Subcutaneous abdominal adipose tissue (tissue), 5 donors: ENCODE results near the gene IL6R.
"Not testable (repeated sequence)": the region's sequence is repeated elsewhere in the genome, so short reads cannot be mapped to it uniquely, and the experiment has no call there.

ENCODE experiments used
- H3K27ac ChIP-seq: one replicate; pipeline ENCODE4 v1.7.0; 2013; ENCODE audit warnings: low read depth, mild to moderate bottlenecking, inconsistent platforms, low read length, moderate library complexity
- H3K27me3 ChIP-seq, 5 donors: one replicate each; pipeline ENCODE4 v1.7.0; 2013; ENCODE audit warnings: low read length in 5 of 5, inconsistent platforms in 1 of 5; ENCODE audit not compliant: control insufficient read depth in 5 of 5, insufficient read depth in 4 of 5
- H3K36me3 ChIP-seq, 5 donors: one replicate each; pipeline ENCODE4 v1.7.0; 2013; ENCODE audit warnings: low read length in 5 of 5; ENCODE audit not compliant: control insufficient read depth in 5 of 5, insufficient read depth in 5 of 5
- H3K4me1 ChIP-seq, 5 donors: one replicate each; pipeline ENCODE4 v1.7.0; 2013; ENCODE audit warnings: low read length in 5 of 5, mild to moderate bottlenecking in 3 of 5, moderate library complexity in 1 of 5; ENCODE audit not compliant: control insufficient read depth in 5 of 5, insufficient read depth in 5 of 5
- H3K4me3 ChIP-seq, 5 donors: one replicate each; pipeline ENCODE4 v1.7.0; 2013; ENCODE audit warnings: low read length in 5 of 5, low read depth in 1 of 5
- H3K9ac ChIP-seq, 5 donors: one replicate each; pipeline ENCODE4 v1.7.0; 2013; ENCODE audit warnings: low read length in 5 of 5, mild to moderate bottlenecking in 4 of 5, moderate library complexity in 3 of 5
- H3K9me3 ChIP-seq, 5 donors: one replicate each; pipeline ENCODE4 v1.7.0; 2013; ENCODE audit warnings: low read length in 5 of 5; ENCODE audit not compliant: control insufficient read depth in 5 of 5
- donor health status: healthy.
- donor health status: healthy.
- donor health status: healthy.
- donor health status: healthy.
- donor health status: healthy.

The IL6R gene

GRCh38 chr1:154486756-154487155 lies 81.6 kb downstream of the IL6R start:
- H3K27me3 ChIP-seq, H3K9me3 ChIP-seq, H3K4me3 ChIP-seq, H3K9ac ChIP-seq: not testable (repeated sequence)
- Histone ChIP-seq H3K36me3 (peaks cover 0 to 34% (median 18%) of the 10 kb centered on the region in 5 donors), H3K27ac (peak overlapping the region; percentile 33), H3K4me1 (peaks cover 12 to 63% (median 18%) of the 10 kb centered on the region in 5 donors)

GRCh38 chr1:154488922-154489321 lies 83.8 kb downstream of the IL6R start:
- Histone ChIP-seq H3K9ac (no peak overlapping the region), H3K4me1 (peaks cover 20 to 82% (median 36%) of the 10 kb centered on the region in 5 donors), H3K27me3 (no peaks in the 10 kb centered on the region), H3K4me3 (no peak overlapping the region), H3K9me3 (no peaks in the 10 kb centered on the region), H3K36me3 (peaks cover 0 to 24% (median 13%) of the 10 kb centered on the region in 5 donors), H3K27ac (peak overlapping the region; percentile 17)

- H3K4me1 ChIP-seq: peaks cover 19 to 85% (median 36%) of the 10 kb centered on the region in 5 donors
- H3K36me3 ChIP-seq: peaks cover 0 to 21% (median 9%) of the 10 kb centered on the region in 5 donors
- no peak overlapping the region for H3K9ac ChIP-seq
- no peak overlapping the region for H3K4me3 ChIP-seq
- H3K27me3 ChIP-seq: no peaks in the 10 kb centered on the region
- H3K27ac ChIP-seq: peak overlapping the region; percentile 17
- H3K9me3 ChIP-seq: no peaks in the 10 kb centered on the region
These were observed 84.6 kb downstream of the IL6R start for GRCh38 chr1:154489695-154490274.

- peaks cover 17 to 89% (median 36%) of the 10 kb centered on the region in 5 donors for H3K4me1 ChIP-seq
- no peaks in the 10 kb centered on the region for H3K27me3 ChIP-seq
- no peak overlapping the region for H3K27ac ChIP-seq
- peaks cover 0 to 19% (median 9%) of the 10 kb centered on the region in 5 donors for H3K36me3 ChIP-seq
- H3K4me3 ChIP-seq: no peak overlapping the region
- no peaks in the 10 kb centered on the region for H3K9me3 ChIP-seq
- no peak overlapping the region for H3K9ac ChIP-seq
These were observed 85.2 kb downstream of the IL6R start for GRCh38 chr1:154490317-154490716.

- Histone ChIP-seq H3K9me3 (no peaks in the 10 kb centered on the region), H3K4me1 (peaks cover 17 to 85% (median 25%) of the 10 kb centered on the region in 5 donors), H3K4me3 (no peak overlapping the region), H3K27ac (peak overlapping the region; percentile 17), H3K36me3 (peaks cover 0 to 9% (median 0%) of the 10 kb centered on the region in 5 donors), H3K9ac (no peak overlapping the region), H3K27me3 (no peaks in the 10 kb centered on the region)
These were observed 87.0 kb downstream of the IL6R start for GRCh38 chr1:154492115-154492514.

GRCh38 chr1:154493276-154493675 lies 88.1 kb downstream of the IL6R start:
- H3K9me3 ChIP-seq: no peaks in the 10 kb centered on the region
- H3K9ac ChIP-seq: no peak overlapping the region
- peak overlapping the region in 4 of 5 donors; percentile 11 to 37 (median 28) for H3K4me3 ChIP-seq
- peaks cover 17 to 82% (median 25%) of the 10 kb centered on the region in 5 donors for H3K4me1 ChIP-seq
- H3K36me3 ChIP-seq: peaks cover 0 to 7% (median 0%) of the 10 kb centered on the region in 5 donors
- no peaks in the 10 kb centered on the region for H3K27me3 ChIP-seq
- peak overlapping the region; percentile 17 for H3K27ac ChIP-seq

- Histone ChIP-seq H3K27ac (peak overlapping the region; percentile 74), H3K9ac (peak overlapping the region in 1 of 5 donors; percentile 20), H3K4me3 (no peak overlapping the region), H3K27me3 (peaks cover 0 to 14% (median 4%) of the 10 kb centered on the region in 5 donors), H3K4me1 (peaks cover 13 to 80% (median 25%) of the 10 kb centered on the region in 5 donors), H3K36me3 (peaks cover 0 to 4% (median 0%) of the 10 kb centered on the region in 5 donors), H3K9me3 (no peaks in the 10 kb centered on the region)
These were observed 90.5 kb downstream of the IL6R start for GRCh38 chr1:154495496-154496273.

- peak overlapping the region; percentile 74 for H3K27ac ChIP-seq
- no peaks in the 10 kb centered on the region for H3K9me3 ChIP-seq
- peaks cover 0 to 20% (median 10%) of the 10 kb centered on the region in 5 donors for H3K27me3 ChIP-seq
- H3K9ac ChIP-seq: peak overlapping the region in 1 of 5 donors; percentile 19
- H3K4me3 ChIP-seq: no peak overlapping the region
- H3K4me1 ChIP-seq: peaks cover 13 to 79% (median 25%) of the 10 kb centered on the region in 5 donors
- H3K36me3 ChIP-seq: peaks cover 0 to 4% (median 0%) of the 10 kb centered on the region in 5 donors
These were observed 91.2 kb downstream of the IL6R start for GRCh38 chr1:154496383-154496782.

GRCh38 chr1:154497026-154497806 lies 92.1 kb downstream of the IL6R start:
- Histone ChIP-seq H3K27ac (peak overlapping the region; percentile 74), H3K27me3 (peaks cover 0 to 23% (median 10%) of the 10 kb centered on the region in 5 donors), H3K9ac (no peak overlapping the region), H3K4me1 (peaks cover 8 to 72% (median 24%) of the 10 kb centered on the region in 5 donors), H3K4me3 (peak overlapping the region in 1 of 5 donors; percentile 7), H3K36me3 (peaks cover 0 to 4% (median 0%) of the 10 kb centered on the region in 5 donors), H3K9me3 (no peaks in the 10 kb centered on the region)
